Neural cell (in vitro differentiated cells): Measurements from ENCODE around the gene PRKG1.

Experiments
- CTCF ChIP-seq: fragments of 450-650 bp; IDR thresholded peaks from 2 replicates; pipeline ENCODE4 v1.5.1; 2014; ENCODE audit warnings: antibody characterized with exemption, mild to moderate bottlenecking, moderate library complexity; ENCODE audit not compliant: poor library complexity, severe bottlenecking
- EP300 ChIP-seq: fragments of 450-650 bp; conservative IDR thresholded peaks from 2 replicates; pipeline ENCODE4 v1.6.1; 2014; ENCODE audit warnings: antibody characterized with exemption, mild to moderate bottlenecking, moderate library complexity; ENCODE audit not compliant: poor library complexity, severe bottlenecking
- EZH2 ChIP-seq: fragments of 200-600, 300-800 bp; shearing (Covaris generic), sonication (generic); IDR thresholded peaks from 2 replicates; pipeline ENCODE4 v1.6.1; 2014; ENCODE audit warnings: antibody characterized with exemption, low read length, borderline replicate concordance, mild to moderate bottlenecking; ENCODE audit not compliant: insufficient read depth, poor library complexity, severe bottlenecking
- POLR2AphosphoS5 ChIP-seq: IDR thresholded peaks from 2 replicates; pipeline ENCODE4 v1.6.1; 2012
- RAD21 ChIP-seq: fragments of 450-650 bp; conservative IDR thresholded peaks from 2 replicates; pipeline ENCODE4 v1.6.1; 2014; ENCODE audit warnings: antibody characterized with exemption, mild to moderate bottlenecking, moderate library complexity
- TAF1 ChIP-seq: IDR thresholded peaks from 2 replicates; pipeline ENCODE4 v1.6.1; 2012; ENCODE audit warnings: low read depth

GRCh38 chr10:51272555-51272954 lies 198.3 kb downstream of the PRKG1 start:
- no peak for TF ChIP-seq CTCF
- TF ChIP-seq EP300 = no peak
- no peak for TF ChIP-seq POLR2AphosphoS5
- no peak for TF ChIP-seq TAF1
- no peak for TF ChIP-seq RAD21
- TF ChIP-seq EZH2 = no peak
